Right lobe of liver (tissue), 6 donors: Measurements from ENCODE around the gene PATZ1. TPM values are rescaled to one million over a fixed set of nuclear protein-coding genes. Genes with fewer than 3 reads are reported as not detected.

Source experiments
- ATAC-seq, 4 donors: fragments of 200-7000 bp; cut with Tn5 transposase; one replicate each; pipeline ENCODE4 v1.9.1; 2020; ENCODE audit warnings: mild to moderate bottlenecking in 4 of 4, moderate library complexity in 4 of 4
- DNase-seq, 3 donors: peaks; one replicate each; pipeline ENCODE4 v3.0.0-alpha.2; 2020
- H3K27ac ChIP-seq, 3 donors: fragments of 200-600 bp; one replicate each; pipeline ENCODE4 v1.8.0; 2022
- H3K27me3 ChIP-seq, 2 donors: fragments of 200-600 bp; one replicate each; pipeline ENCODE4 v1.8.0; 2022
- H3K36me3 ChIP-seq, 4 donors: fragments of 200-600 bp; sonication (generic) in 1 of 4; one replicate each; pipeline versions ENCODE4 v1.5.1 to v1.8.0; 2017 to 2022; ENCODE audit warnings: control low read depth in 1 of 4
- H3K4me1 ChIP-seq, 4 donors: fragments of 200-600 bp; sonication (generic) in 1 of 4; one replicate each; pipeline versions ENCODE4 v1.5.1 to v1.8.0; 2017 to 2022; ENCODE audit warnings: control low read depth in 1 of 4
- H3K4me3 ChIP-seq, 3 donors: fragments of 200-600 bp; one replicate each; pipeline ENCODE4 v1.8.0; 2022
- H3K9me3 ChIP-seq, 4 donors: fragments of 200-600 bp; sonication (generic) in 1 of 4; one replicate each; pipeline versions ENCODE4 v1.5.1 to v1.8.0; 2017 to 2022; ENCODE audit warnings: control low read depth in 1 of 4
- POLR2A ChIP-seq: fragments of 450-650 bp; IDR thresholded peaks from one replicate; pipeline ENCODE4 v1.6.1; 2017; ENCODE audit warnings: antibody characterized with exemption, mild to moderate bottlenecking
- WGBS: methylation state at CpG from one replicate; pipeline ENCODE4 v1.1.6; 2018; ENCODE audit warnings: low coverage, low lambda C conversion rate; ENCODE audit not compliant: insufficient coverage; ENCODE audit errors: missing lambda C conversion rate; 5-methylcytosine and 5-hydroxymethylcytosine counted together
- intact Hi-C, 2 donors: fragments of 100-400 bp; cut with DNase I; formaldehyde crosslinking; loops; one replicate each; pipeline versions ENCODE4 v1.11.2 to v1.14.1; 2022
- total RNA-seq, 6 experiments: library from RNA; depleted of rRNA in 2 of 6; stranded (reverse); fragments of >200 nt in 2 of 6; fragmentation: NEBNext Ultra II Directional in 3 of 6; extraction: Animal tissue kit (Norgen Biotek cat#: 25700) in 3 of 6; gene quantifications; one replicate each; pipeline versions ENCODE4 v1.1.0 to v1.2.4, GENCODE V29; 2016 to 2023
- TF ChIP-seq, protein P1 (sequence below), 4 donors: fragments of 200-600 bp in 3 of 4; fragments of 450-650 bp in 1 of 4; IDR thresholded peaks; one replicate each; pipeline versions ENCODE4 v1.5.1 to v1.8.0; 2016 to 2022; ENCODE audit warnings: antibody characterized with exemption in 4 of 4, mild to moderate bottlenecking in 2 of 4
- donor health status: DM: no; HTN: yes; CAD: no.
- donor health status: DM: no; HTN: no; CAD: no.
- donor health status: DM: no; HTN: no; CAD: no.
- donor health status: DM: no; HTN: yes; CAD: no.
- donor health status: DM: no; HTN: yes; CAD: no.

Gene PATZ1
- total RNA-seq, 6 experiments from 2014 or later = 7.4 to 18.8 (median 11.5) TPM

- Histone ChIP-seq H3K4me1 (no peaks in the 10 kb centered on the region), H3K9me3 (no peaks in the 10 kb centered on the region), H3K27me3 (no peaks in the 10 kb centered on the region), H3K27ac (no peak overlapping the region), H3K36me3 (no peaks in the 10 kb centered on the region), H3K4me3 (no peak overlapping the region)
- ATAC-seq = no peak
- no peak for TF ChIP-seq POLR2A
- TF ChIP-seq, protein P1, sequence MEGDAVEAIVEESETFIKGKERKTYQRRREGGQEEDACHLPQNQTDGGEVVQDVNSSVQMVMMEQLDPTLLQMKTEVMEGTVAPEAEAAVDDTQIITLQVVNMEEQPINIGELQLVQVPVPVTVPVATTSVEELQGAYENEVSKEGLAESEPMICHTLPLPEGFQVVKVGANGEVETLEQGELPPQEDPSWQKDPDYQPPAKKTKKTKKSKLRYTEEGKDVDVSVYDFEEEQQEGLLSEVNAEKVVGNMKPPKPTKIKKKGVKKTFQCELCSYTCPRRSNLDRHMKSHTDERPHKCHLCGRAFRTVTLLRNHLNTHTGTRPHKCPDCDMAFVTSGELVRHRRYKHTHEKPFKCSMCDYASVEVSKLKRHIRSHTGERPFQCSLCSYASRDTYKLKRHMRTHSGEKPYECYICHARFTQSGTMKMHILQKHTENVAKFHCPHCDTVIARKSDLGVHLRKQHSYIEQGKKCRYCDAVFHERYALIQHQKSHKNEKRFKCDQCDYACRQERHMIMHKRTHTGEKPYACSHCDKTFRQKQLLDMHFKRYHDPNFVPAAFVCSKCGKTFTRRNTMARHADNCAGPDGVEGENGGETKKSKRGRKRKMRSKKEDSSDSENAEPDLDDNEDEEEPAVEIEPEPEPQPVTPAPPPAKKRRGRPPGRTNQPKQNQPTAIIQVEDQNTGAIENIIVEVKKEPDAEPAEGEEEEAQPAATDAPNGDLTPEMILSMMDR (IDR thresholded peaks at IDR 0.05) = no peak
- WGBS = 94% methylated on average over 2 of the region's 3 CpGs
- intact Hi-C loops = no loop called here
- DNase-seq = no peak
These were observed 32.0 kb upstream of the PATZ1 start for GRCh38 chr22:31378123-31378522.

DNA sequence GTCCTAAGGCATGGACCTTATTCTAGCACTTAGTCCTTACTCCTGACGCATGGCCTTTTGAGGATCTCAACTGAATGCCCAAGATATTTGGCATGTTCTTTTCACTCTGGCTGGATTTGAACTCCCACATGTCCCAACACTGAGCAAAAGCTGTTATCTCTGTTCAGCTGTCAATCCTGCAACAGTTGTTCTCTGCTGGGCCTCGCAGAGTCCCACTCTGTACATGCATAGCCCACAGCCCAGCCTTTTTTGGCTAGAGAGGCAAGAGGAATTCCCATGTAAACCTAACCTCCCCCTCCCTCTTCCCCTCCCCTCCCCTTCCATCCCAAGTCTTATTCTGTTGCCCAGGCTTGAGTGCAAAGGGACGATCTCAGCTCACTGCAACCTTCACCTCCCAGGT is 31.5 kb upstream of the PATZ1 start:
- no peak for ATAC-seq
- no peaks in the 10 kb centered on the region for H3K4me1 ChIP-seq
- no peak overlapping the region for H3K27ac ChIP-seq
- DNase-seq = no peak
- H3K9me3 ChIP-seq = no peaks in the 10 kb centered on the region
- intact Hi-C loops = no loop called here
- H3K36me3 ChIP-seq = no peaks in the 10 kb centered on the region
- H3K27me3 ChIP-seq = no peaks in the 10 kb centered on the region
- H3K4me3 ChIP-seq = no peak overlapping the region
- TF ChIP-seq POLR2A = no peak
- TF ChIP-seq, protein P1 (IDR thresholded peaks at IDR 0.05) = no peak
- WGBS = 88% methylated on average over 1 of the region's 3 CpGs

DNA sequence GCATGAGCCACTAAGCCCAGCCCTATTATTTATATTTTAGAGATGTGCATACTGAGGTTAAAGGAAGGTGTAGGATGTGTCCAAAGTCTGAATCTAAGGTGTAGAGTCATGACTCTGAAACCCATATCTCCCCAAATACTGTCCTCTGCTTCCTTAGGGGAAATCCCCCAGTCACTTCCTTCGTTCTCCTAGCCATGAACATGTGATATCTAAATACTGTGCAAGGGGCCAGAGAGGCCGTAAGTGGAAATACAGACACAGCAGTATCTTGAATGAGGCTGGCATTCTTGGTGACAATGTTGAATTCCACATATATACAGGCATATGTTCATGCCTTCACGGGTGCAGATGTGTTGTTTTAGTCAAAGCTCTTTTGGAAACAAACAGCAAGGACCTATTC is 21.3 kb upstream of the PATZ1 start:
- no peaks in the 10 kb centered on the region for H3K27me3 ChIP-seq
- TF ChIP-seq, protein P1 (IDR thresholded peaks at IDR 0.05) = no peak
- TF ChIP-seq POLR2A = no peak
- WGBS = 68% methylated on average over 3 of the region's 3 CpGs

DNA sequence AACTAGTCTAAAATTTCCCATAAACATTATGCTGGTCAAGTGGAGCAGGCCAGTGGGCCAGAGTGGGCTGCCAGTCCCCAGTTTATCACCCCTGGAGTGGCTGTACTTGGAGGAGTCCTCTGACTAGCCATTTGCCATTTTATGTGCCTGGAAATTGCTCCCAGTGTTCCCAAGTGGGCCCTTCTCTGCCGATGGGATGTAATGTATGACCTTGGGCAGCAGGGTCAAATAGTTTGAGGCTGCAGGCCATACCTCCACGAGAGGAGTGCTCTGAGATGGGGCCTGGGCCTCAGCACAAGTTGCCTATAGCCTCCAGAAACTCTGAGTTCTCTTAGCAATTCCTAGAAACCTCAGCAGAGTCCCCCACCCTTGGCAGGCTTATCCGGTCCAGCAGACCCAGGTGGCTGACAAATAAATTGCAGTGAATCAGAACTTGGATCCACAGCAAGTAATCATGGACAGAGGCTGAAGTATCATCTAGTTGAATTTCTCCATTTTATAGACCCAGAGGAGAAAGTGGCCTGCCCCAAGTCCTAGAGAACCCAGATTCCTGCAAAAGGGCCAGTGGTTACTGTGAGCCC is 17.8 kb upstream of the PATZ1 start:
- no peaks in the 10 kb centered on the region for H3K4me1 ChIP-seq
- no peaks in the 10 kb centered on the region for H3K27me3 ChIP-seq
- TF ChIP-seq, protein P1 (IDR thresholded peaks at IDR 0.05) = no peak
- TF ChIP-seq POLR2A = no peak
- ATAC-seq (no peak), DNase-seq (no peak)
- whole genome bisulfite sequencing = no CpG with 5 or more reads among the region's 3 CpGs
- intact Hi-C loops = no loop called here
- no peaks in the 10 kb centered on the region for H3K9me3 ChIP-seq
- H3K36me3 ChIP-seq = no peaks in the 10 kb centered on the region
- H3K27ac ChIP-seq = no peak overlapping the region
- H3K4me3 ChIP-seq = no peak overlapping the region

More for the DNA sequence above, 21.3 kb upstream of the PATZ1 start:
- Histone ChIP-seq H3K9me3 (no peaks in the 10 kb centered on the region), H3K36me3 (no peaks in the 10 kb centered on the region), H3K27ac (no peak overlapping the region), H3K4me3 (no peak overlapping the region), H3K4me1 (no peaks in the 10 kb centered on the region)
- intact Hi-C loops = no loop called here
- no peak for DNase-seq
- ATAC-seq = peak in 1 of 4 donors; percentile 35

DNA sequence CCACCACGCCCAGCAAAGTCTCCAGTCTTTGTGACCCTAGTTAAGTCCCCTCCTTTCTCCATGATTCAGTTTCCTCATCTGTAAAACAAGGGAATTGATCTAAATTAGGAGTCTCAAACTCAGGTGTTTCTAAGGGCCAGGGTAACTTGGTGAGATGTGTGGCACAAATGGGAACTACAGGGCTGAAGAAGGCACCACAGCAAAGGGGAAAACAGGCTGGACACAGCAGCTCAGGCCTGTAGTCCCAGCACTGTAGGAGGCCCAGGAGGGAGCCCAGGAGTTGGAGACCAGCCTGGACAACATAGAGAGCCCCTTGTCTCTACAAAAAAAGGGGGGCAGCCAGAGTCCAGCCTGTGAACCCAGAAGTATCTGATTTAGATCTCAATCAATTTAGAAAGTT is 15.6 kb upstream of the PATZ1 start:
- Histone ChIP-seq H3K9me3 (no peaks in the 10 kb centered on the region), H3K27ac (no peak overlapping the region), H3K4me3 (no peak overlapping the region), H3K4me1 (no peaks in the 10 kb centered on the region), H3K36me3 (no peaks in the 10 kb centered on the region), H3K27me3 (no peaks in the 10 kb centered on the region)
- intact Hi-C loops = no loop called here
- WGBS = 42% methylated on average over 1 of the region's 1 CpG
- TF ChIP-seq, protein P1 (IDR thresholded peaks at IDR 0.05) = no peak
- TF ChIP-seq POLR2A = no peak
- no peak for DNase-seq
- no peak for ATAC-seq
